ENCODE data around the gene SCN5A.

The SCN5A gene

GRCh38 chr3:38565339-38566214, 83.9 kb downstream of the SCN5A start:
- no peak overlapping the region for H3K27ac ChIP-seq
- DNase-seq (ENCODE audit: low spot score): no peak
- CTCF ChIA-PET: interaction anchor here (0.5 kb wide), 1 partner anchor 267 kb away, joined by 4 read pairs; no protein-coding TSS in a partner anchor
- POLR2A ChIA-PET (ENCODE audit: low non-redundant PET): no interaction called here
- TF ChIP-seq CTCF (conservative IDR thresholded peaks at IDR 0.05; ENCODE audit: low read depth): no peak

GRCh38 chr3:38564631-38565338, 84.7 kb downstream of the SCN5A start:
- ChIA-PET POLR2A (ENCODE audit: low non-redundant PET) (no interaction called here), CTCF (interaction anchor here (0.5 kb wide), 1 partner anchor 267 kb away, joined by 4 read pairs; no protein-coding TSS in a partner anchor)
- DNase-seq (ENCODE audit: low spot score): no peak
- no peak for TF ChIP-seq CTCF (conservative IDR thresholded peaks at IDR 0.05; ENCODE audit: low read depth)
- H3K27ac ChIP-seq: no peak overlapping the region

DNA sequence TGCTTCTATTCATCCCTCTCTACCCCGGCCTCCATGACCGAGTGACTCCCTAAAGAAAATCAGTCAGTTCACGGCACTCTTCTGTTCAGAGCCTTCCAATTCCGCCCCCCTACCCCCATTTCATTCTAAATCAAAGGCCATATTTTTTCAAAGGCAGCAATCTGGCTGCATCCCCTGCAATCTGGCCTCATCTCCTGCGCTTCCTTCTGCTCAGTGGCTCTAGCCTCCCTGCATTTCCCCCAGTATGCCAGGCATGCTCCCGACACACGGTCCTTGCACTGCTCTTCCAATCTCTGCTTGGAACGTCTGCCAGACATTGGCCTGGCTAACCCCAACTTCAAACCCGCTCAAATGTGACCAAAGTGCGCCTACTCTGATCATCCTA, 85.6 kb downstream of the SCN5A start:
- POLR2A ChIA-PET (ENCODE audit: low non-redundant PET): no interaction called here
- H3K27ac ChIP-seq: no peak overlapping the region
- no peak for DNase-seq (ENCODE audit: low spot score)
- CTCF ChIA-PET: no interaction called here
- no peak for TF ChIP-seq CTCF (conservative IDR thresholded peaks at IDR 0.05; ENCODE audit: low read depth)

DNA sequence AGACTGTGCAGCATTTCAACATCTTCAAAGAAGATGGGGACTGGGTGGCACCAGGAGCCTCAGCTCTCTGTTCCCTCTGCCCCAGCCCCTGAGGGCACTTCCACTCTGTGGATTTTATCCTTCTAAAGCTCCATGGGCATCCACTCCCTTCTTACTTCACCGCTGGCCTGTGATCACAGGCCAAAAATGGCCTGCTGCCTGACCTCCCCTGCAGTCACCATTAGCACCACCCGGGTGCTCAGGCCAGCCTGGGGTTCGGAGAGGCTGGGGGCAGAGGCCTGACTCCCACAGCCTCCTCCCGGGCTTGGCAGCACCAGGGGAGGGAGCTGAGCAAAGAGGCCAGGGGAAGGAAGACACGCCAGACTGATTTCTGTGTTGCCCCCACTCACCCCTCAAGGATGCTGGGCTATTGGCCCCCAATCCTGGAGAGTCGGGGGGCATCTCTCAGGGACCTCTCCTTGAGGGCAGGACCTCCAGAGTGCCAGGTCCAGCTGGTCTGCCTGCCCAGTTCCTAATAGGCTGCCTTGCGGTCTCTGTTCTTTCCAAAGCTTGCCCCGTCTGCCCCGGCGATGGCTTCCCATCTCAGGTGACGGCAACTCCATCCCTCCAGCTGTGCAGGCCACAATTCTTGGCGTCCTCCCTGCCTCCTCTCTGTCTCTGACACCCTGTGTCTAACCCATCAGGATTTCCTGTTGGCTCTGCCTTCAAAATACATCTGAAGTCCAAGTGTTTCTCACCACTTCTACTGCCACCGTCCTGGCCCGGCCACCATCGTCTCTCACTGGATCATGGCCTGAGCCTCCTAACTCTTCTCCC, 86.2 kb downstream of the SCN5A start:
- POLR2A ChIA-PET (ENCODE audit: low non-redundant PET): no interaction called here
- no peak for DNase-seq (ENCODE audit: low spot score)
- no peak overlapping the region for H3K27ac ChIP-seq
- CTCF ChIA-PET: no interaction called here
- no peak for TF ChIP-seq CTCF (conservative IDR thresholded peaks at IDR 0.05; ENCODE audit: low read depth)

DNA sequence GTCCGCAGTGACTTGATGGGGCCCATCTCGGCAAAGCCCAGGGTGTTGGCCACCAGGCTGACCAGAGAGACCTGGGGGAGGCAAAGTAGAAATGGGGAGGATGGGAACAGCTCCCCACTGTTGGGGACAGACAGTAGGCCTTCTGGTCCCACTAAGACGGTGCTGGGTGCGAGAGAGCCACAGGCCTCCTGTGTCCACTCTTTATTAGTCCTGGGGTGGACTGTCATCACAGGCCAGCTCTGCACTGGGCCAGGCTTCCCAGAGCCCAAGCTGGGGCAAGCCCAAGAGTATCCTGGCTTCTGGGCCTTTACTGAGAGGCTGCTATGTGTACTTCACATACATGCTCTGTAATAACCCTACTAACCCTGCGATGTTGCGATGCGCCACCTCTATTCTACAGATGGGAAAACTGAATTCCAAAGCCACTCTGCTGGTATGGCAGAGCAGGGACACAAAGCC, 87.0 kb downstream of the SCN5A start:
- no peak for TF ChIP-seq CTCF (conservative IDR thresholded peaks at IDR 0.05; ENCODE audit: low read depth)
- POLR2A ChIA-PET (ENCODE audit: low non-redundant PET): no interaction called here
- CTCF ChIA-PET: no interaction called here
- H3K27ac ChIP-seq: no peak overlapping the region
- DNase-seq (ENCODE audit: low spot score): no peak

Data from RWPE1 (cell line).